D721Med (cell line): ENCODE measurements around the gene MRPL36.

Experiments
- DNase-seq: peaks from one replicate; pipeline ENCODE4 v3.0.0; 2011; ENCODE audit warnings: low spot score; ENCODE audit not compliant: insufficient read length
- FAIRE-seq: peaks from 2 replicates; lab custom pipeline; 2011; peaks lifted over from hg19 to GRCh38; lab: Jason Lieb, UNC
- CTCF ChIP-seq: IDR thresholded peaks from 2 replicates; pipeline ENCODE4 v1.5.1; 2012; ENCODE audit warnings: mild to moderate bottlenecking, control low read depth; ENCODE audit not compliant: insufficient read depth; ENCODE audit errors: missing control alignments

Gene MRPL36

GRCh38 chr5:1835431-1835830 lies 35.8 kb upstream of the MRPL36 start:
- TF ChIP-seq CTCF, result no peak
- no peak for FAIRE-seq
- DNase-seq, result no peak

GRCh38 chr5:1834721-1835429 lies 35.2 kb upstream of the MRPL36 start:
- no peak for DNase-seq
- FAIRE-seq, result no peak
- no peak for TF ChIP-seq CTCF

- FAIRE-seq (no peak), DNase-seq (no peak)
- no peak for TF ChIP-seq CTCF
Observed at GRCh38 chr5:1834022-1834551, 34.5 kb upstream of the MRPL36 start.

GRCh38 chr5:1833264-1834021 lies 33.8 kb upstream of the MRPL36 start:
- DNase-seq (no peak), FAIRE-seq (no peak)
- no peak for TF ChIP-seq CTCF

- FAIRE-seq, result no peak
- TF ChIP-seq CTCF, result no peak
- DNase-seq, result no peak
Observed at GRCh38 chr5:1832511-1833250, 33.0 kb upstream of the MRPL36 start.

GRCh38 chr5:1831677-1832313 lies 32.2 kb upstream of the MRPL36 start:
- DNase-seq (no peak), FAIRE-seq (no peak)
- no peak for TF ChIP-seq CTCF
